Epithelial cell of proximal tubule (primary cell): ENCODE measurements around the gene KIDINS220. TPM values are rescaled to one million over a fixed set of nuclear protein-coding genes. Genes with fewer than 3 reads are reported as not detected.

Experiments used
- DNase-seq: peaks from one replicate; pipeline ENCODE4 v3.0.0-alpha.2; 2011; ENCODE audit warnings: low read depth
- H3K4me3 ChIP-seq: 2 replicates; pipeline ENCODE4 v1.5.1; 2011; ENCODE audit warnings: low read depth, mild to moderate bottlenecking, low read length
- CTCF ChIP-seq: conservative IDR thresholded peaks from 2 replicates; pipeline ENCODE4 v1.5.1; 2012; ENCODE audit warnings: low read depth, mild to moderate bottlenecking, low read length
- total RNA-seq: library from RNA; depleted of rRNA; stranded (reverse); fragments of >200 nt; gene quantifications from 2 replicates; pipeline ENCODE4 v1.2.3, GENCODE V29; 2015

KIDINS220 gene
- total RNA-seq, 1 donor from 2014 or later: 27.0 TPM

- no peak overlapping the region for H3K4me3 ChIP-seq
- no peak for DNase-seq
- no peak for TF ChIP-seq CTCF
Measured at GRCh38 chr2:8855010-8855409, 17.6 kb upstream of the KIDINS220 start.

- no peak overlapping the region for H3K4me3 ChIP-seq
- no peak for TF ChIP-seq CTCF
- no peak for DNase-seq
Measured at GRCh38 chr2:8853426-8853825, 16.0 kb upstream of the KIDINS220 start.

- no peak overlapping the region for H3K4me3 ChIP-seq
- DNase-seq: no peak
- TF ChIP-seq CTCF: no peak
Measured at GRCh38 chr2:8851811-8852560, 14.6 kb upstream of the KIDINS220 start.

GRCh38 chr2:8850845-8851487 is 13.6 kb upstream of the KIDINS220 start:
- no peak for DNase-seq
- H3K4me3 ChIP-seq: no peak overlapping the region
- no peak for TF ChIP-seq CTCF

GRCh38 chr2:8849327-8849726 is 11.9 kb upstream of the KIDINS220 start:
- DNase-seq: no peak
- no peak for TF ChIP-seq CTCF
- H3K4me3 ChIP-seq: no peak overlapping the region

GRCh38 chr2:8848328-8849100 is 11.1 kb upstream of the KIDINS220 start:
- no peak for TF ChIP-seq CTCF
- H3K4me3 ChIP-seq: no peak overlapping the region
- DNase-seq: no peak
